Tongue (tissue), 2 donors: ENCODE measurements around the gene SCRN1. TPM values are rescaled to one million over a fixed set of nuclear protein-coding genes. Genes with fewer than 3 reads are reported as not detected.
"Not testable (repeated sequence)": the region's sequence is repeated elsewhere in the genome, so short reads cannot be mapped to it uniquely, and the experiment has no call there.

Source experiments
- DNase-seq: peaks from one replicate; pipeline ENCODE4 v3.0.0-alpha.2; 2015
- total RNA-seq: library from RNA; depleted of rRNA; stranded (reverse); fragments of >200 nt; gene quantifications from one replicate; pipeline ENCODE4 v1.2.3, GENCODE V29; 2014

SCRN1 gene
- total RNA-seq, 1 donor from 2014 or later, result 36.0 TPM

- DNase-seq, result no peak
Observed at GRCh38 chr7:29968683-29969395, 20.8 kb downstream of the SCRN1 start.

- no peak for DNase-seq
Observed at GRCh38 chr7:29965030-29965429, 24.6 kb downstream of the SCRN1 start.

GRCh38 chr7:29962035-29962434 is 27.6 kb downstream of the SCRN1 start:
- DNase-seq, result no peak

- not testable (repeated sequence) for DNase-seq
Observed at GRCh38 chr7:29961611-29962010, 28.0 kb downstream of the SCRN1 start.

GRCh38 chr7:29958667-29959358 is 30.8 kb downstream of the SCRN1 start:
- no peak for DNase-seq

GRCh38 chr7:29957521-29958310 is 31.9 kb downstream of the SCRN1 start:
- no peak for DNase-seq

GRCh38 chr7:29956487-29956836 is 33.1 kb downstream of the SCRN1 start:
- no peak for DNase-seq

- no peak for DNase-seq
Observed at GRCh38 chr7:29955799-29956486, 33.7 kb downstream of the SCRN1 start.

- no peak for DNase-seq
Observed at GRCh38 chr7:29955075-29955792, 34.4 kb downstream of the SCRN1 start.

GRCh38 chr7:29953726-29954347 is 35.8 kb downstream of the SCRN1 start:
- DNase-seq, result no peak

GRCh38 chr7:29951206-29951605 is 38.4 kb downstream of the SCRN1 start:
- DNase-seq, result no peak

- no peak for DNase-seq
Observed at GRCh38 chr7:29950480-29950879, 39.1 kb downstream of the SCRN1 start.

GRCh38 chr7:29948587-29948986 is 41.0 kb downstream of the SCRN1 start:
- DNase-seq, result no peak

GRCh38 chr7:29946428-29947186 is 43.0 kb downstream of the SCRN1 start:
- DNase-seq, result no peak

GRCh38 chr7:29945259-29945809 is 44.3 kb downstream of the SCRN1 start:
- no peak for DNase-seq

- no peak for DNase-seq
Observed at GRCh38 chr7:29940199-29940598, 49.4 kb downstream of the SCRN1 start.

- no peak for DNase-seq
Observed at GRCh38 chr7:29937132-29937531, 52.5 kb downstream of the SCRN1 start.

GRCh38 chr7:29935111-29935510 is 54.5 kb downstream of the SCRN1 start:
- DNase-seq, result no peak

GRCh38 chr7:29929018-29929807 is 60.4 kb downstream of the SCRN1 start:
- no peak for DNase-seq
